A172 (cell line): ENCODE data around the gene LARP7. TPM values are rescaled to one million over a fixed set of nuclear protein-coding genes. Genes with fewer than 3 reads are reported as not detected.
"Not testable (repeated sequence)": the region's sequence is repeated elsewhere in the genome, so short reads cannot be mapped to it uniquely, and the experiment has no call there.

Source experiments
- DNase-seq: peaks from one replicate; pipeline ENCODE4 v3.0.0-alpha.2; 2015; ENCODE audit warnings: low spot score
- total RNA-seq: library from RNA; depleted of rRNA; stranded (reverse); fragments of >200 nt; shearing (Covaris generic); gene quantifications from 2 replicates; pipeline ENCODE4 v1.2.3, GENCODE V29; 2014

The LARP7 gene
- total RNA-seq, 1 experiment from 2014 or later: 52.6 TPM

DNA sequence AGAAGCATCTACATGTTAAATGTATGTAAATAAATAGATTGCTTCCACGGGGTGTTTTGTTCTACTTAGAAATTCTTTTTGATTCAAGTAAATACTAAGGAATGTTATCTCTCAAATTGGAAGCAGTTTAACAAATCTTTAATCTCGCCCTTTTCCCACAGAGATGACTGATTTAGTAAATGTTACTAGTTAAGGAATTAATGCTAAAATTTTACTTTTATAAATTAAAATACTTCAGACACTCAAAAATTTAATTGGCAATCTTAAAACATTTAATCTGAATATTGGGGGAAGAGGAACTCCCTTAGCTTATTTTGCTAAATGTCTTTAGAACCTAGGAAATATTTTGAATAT lies 12.1 kb downstream of the LARP7 start:
- no peak for DNase-seq

DNA sequence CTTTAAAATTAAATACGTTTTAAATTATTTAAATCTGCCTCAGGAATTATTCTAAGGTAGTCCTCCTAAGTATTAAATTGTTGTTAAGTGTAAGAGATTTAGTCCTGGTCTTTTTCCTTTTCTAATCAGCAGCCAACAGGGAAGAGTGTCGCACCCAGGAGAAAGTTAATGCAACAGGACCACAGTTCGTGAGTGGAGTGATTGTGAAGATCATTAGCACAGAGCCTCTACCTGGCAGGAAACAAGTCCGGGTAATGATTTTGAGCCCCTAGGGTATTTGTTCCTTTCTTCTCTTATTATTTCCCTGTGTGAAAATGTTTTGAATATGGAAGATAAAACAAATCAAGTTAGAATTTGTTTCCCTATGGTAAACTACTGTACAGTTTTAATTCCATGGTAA lies 13.4 kb downstream of the LARP7 start:
- no peak for DNase-seq

DNA sequence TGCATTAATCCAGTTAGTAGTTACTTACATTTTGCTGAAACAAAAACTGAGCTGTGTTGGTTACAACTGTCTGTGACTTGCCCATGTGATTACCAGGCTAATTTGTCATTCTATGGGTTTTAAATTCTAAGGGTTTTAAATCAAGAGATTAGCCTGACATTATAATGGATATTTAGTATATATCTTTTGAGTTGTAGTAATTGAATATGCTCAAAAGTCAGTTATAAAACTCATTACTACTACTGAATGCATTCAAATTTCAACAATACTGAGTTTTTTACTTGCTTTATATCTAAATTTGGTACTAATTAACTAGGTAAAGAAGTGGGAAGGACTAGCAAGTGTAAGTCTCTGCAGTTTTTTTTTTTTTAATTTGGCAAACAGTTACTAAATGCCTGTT lies 14.7 kb downstream of the LARP7 start:
- no peak for DNase-seq

DNA sequence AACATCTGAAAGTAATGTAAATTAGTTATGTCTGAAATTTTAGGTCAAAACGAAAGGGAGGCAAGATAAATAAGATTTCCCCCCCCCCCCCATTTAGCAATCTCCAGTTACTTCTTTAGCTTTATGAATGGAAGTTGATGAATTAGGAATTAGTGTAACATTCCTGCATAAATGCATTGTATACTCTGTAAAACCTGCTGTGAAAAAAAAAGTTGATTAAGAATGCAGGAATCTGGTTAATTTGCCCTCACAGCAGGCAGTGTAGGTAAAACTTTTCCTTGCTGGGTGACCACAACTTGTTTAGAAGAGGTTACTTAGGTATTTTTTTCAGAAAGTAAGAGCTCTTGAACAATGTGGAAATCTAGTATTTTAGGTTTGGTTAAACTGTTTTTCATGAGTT lies 15.3 kb downstream of the LARP7 start:
- DNase-seq: no peak

DNA sequence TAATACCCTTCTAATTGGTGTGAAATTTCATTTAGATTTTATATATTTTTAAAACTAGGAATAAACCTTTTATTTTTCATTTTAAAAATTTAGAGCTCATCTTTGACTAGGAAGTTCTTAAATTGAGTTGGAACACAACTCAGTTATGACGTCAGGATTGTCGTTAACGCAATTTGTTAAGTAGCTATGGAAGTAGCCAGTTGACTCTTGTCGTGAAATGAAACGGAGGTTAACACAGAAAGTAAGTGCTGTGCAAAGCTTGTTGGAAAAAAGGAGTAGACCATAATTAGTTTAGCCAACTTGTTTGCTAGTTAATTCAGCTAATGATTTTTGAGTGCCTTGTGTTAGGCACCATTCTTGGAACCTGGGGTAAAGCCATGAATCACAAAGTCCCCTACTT lies 18.3 kb downstream of the LARP7 start:
- DNase-seq: no peak

DNA sequence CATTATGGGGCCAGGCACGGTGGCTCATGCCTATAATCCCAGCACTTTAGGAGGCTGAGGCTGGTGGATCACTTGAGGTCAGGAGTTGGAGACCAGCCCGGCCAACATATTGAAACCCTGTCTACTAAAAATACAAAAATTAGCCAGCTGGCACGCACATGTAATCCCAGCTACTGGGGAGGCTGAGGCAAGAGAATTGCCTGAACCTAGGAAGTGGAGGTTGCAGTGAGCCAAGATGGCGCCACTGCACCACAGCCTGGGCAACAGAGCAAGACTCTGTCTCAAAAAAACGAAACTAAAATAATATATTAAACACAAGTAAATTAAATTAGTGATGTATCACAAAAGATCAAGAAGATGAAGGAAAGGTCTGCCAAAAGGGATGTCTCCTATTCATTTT lies 19.2 kb downstream of the LARP7 start:
- not testable (repeated sequence) for DNase-seq

DNA sequence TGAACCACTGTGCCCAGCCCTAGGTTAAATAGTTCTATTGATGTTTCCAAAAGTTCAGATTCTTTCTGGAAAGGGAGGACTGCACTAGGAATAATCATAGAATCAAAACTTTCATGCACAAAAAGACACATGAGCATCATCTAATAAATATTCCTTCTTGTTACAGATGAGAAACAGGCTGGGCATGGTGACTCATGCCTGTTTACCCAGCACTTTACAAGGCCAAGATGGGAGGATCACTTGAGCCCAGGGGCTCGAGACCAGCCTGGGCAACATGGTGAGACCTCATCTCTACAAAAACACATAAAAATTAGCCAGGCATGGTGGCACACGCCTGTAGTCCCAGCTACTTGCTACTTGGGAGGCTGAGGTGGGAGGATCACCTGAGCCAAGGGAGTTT lies 27.7 kb downstream of the LARP7 start:
- DNase-seq: no peak

DNA sequence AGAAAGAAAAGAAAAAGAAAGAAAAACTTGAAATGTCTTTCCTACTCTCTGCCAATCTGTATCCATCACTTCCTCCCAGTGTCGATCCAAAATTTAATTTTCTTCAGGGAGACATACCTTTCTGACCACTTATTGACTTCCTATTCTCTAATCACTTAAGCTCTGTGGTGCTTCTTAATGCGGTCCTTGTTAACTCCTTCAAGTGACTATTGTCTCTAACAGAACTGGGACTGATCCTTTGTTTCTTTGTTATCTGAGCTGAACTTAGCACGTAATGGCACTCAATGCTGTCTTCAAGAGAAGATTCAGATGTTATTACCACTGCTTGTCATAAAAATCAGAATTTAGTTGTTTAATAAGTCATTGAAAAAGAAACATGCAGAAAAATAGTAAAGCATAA lies 31.2 kb downstream of the LARP7 start:
- no peak for DNase-seq

DNA sequence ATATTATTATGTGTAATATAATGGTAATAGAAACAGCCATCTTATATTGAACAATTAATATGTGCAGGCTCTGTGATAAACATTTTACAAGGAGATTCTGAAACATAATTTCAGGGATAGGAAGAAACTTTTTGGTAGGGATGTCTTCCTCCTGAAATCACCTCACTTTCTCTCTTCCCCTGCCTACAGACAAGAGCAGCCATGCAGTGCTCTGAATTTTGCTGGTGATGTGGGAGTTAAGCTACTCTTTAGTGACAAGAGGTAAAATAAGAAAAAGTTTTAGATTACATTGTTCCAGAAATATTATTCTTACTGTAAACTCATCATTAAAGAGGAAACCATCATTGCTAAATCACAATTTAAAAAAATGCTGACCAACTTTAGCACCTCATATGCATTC lies 36.1 kb downstream of the LARP7 start:
- no peak for DNase-seq

DNA sequence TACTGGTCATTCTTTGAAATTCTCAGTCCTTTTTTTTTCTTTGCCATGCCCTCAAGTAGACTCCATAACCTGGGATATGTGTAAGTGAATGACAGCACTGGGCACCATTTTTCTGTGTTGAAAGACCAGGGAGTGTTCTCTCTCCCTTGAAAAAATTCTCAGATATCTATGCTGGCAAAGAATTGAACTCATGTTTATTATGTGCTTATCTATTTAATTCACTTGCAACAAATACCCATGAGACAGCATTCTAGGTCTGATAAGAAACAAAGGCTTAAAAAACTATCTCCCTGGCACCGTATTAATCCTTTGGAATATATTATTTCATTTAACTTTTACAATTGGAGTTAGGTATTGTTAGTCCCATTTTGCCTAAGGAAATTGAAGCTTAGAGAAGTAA lies 36.7 kb downstream of the LARP7 start:
- DNase-seq: no peak

DNA sequence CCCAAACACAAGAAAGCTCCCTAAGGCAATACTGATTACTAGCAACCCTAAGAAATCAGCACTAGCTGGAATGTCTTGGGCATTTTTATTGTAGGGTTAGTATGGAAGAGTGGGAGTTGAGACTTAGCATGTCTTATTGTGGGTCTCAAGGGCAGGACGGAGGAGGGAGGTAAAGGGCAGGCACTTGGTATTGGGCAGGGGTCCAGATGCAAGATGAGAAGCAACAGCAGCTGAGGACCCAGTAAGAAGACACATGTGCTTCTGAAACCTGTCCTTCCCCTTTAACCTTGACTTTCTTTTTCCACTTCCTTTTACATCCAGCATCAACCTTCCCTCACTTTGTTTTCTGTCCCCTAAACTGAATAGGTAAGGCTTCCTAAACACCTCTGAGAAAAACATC lies 37.4 kb downstream of the LARP7 start:
- no peak for DNase-seq

DNA sequence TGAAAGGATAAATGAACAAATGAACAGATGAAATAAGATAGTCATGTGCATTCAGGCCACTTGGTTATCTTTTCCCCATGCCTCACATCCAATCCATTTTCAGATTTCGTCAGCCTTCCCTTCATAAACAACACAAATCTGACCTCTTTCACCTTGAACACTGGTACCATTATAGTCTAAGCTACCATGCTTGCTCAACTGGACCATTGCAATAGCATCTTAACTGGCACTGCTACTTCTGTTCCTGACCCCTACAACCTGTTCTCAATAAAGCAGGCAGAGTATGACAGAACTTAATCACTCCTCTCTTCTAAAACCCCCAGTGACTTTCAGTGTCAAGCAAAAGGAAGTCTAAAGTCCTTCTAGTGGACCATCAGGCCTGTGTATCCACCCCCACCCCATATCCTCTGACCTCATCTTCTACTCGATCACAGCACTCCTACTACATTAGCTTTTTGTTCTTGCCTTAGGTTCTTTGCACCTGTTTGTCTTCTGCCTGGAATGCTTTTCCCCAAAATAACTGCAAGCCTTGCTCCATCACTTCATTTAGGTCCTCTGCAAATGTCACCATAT lies 40.7 kb downstream of the LARP7 start:
- DNase-seq: no peak

DNA sequence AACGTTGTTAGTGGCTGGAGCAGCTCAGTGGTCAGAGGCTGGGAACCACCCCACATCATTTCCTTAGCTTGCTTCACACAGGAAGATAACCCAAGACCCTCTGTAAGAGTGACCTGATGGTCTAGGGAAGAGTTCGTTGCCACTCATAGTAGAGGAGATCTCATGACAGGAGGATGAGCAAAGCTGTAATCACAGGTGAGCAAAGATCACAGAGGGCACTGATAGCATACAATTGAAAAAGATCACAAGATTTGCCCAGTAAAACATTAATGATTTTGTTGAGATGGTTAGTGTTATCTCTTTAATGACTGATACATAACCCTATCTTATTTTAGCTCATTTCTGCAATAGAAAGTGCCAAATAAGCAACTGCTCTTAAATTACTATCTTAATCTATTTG lies 44.1 kb downstream of the LARP7 start:
- no peak for DNase-seq

DNA sequence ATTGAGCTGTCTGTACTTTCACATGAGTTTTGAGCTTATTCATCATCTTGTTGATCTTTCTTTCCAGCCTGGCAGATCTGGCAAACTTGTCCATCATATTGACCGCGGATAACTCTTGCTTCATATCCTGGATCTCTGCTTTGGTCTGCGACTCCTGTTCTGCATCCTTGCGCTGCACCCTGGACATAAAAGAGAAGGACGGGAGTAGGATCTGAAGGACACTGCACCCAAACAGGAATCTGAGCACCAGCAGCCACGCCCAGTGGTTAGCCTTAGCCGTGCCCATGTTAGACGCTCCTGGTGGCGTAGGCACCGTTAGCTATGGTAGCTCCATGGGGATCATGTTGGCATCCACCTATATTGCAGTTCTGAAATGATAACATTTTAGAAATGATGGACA lies 56.6 kb downstream of the LARP7 start:
- no peak for DNase-seq

DNA sequence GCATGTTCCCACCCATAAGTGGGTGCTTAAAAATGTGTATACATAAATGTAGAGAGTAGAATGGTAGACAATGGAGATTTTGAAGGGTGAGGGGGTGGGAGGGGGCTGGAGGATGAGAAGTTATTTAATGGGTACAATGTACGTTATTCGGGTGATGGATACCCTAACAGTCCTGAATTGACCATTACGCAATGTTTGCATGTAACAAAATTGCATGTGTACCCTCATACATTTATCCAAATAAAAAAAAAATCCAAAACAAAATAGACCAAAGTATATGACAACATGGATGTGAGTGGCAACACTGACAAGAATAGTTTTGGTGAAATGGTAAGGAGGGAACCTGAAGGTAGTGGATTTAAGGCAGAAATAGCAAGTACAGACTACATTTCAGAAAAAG lies 63.7 kb downstream of the LARP7 start:
- no peak for DNase-seq

DNA sequence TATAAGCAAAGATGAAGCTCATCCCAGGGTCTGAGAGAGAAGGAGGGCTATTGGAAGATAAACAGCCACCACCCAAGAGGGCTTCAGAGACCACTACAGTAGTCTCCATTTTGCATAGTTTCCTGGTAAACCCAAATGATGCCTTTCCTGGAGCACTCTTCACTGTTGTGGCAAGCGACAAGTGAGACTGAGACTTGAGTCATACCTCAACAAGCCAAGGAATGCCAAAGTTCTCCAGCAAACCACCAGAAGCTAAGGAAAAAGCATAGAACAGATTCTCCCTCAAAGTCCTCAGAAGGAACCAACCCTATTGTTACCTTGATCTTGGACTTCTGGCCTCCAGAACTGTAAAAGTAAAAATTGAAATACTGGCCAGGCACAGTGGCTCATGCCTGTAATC lies 65.9 kb downstream of the LARP7 start:
- DNase-seq: no peak

DNA sequence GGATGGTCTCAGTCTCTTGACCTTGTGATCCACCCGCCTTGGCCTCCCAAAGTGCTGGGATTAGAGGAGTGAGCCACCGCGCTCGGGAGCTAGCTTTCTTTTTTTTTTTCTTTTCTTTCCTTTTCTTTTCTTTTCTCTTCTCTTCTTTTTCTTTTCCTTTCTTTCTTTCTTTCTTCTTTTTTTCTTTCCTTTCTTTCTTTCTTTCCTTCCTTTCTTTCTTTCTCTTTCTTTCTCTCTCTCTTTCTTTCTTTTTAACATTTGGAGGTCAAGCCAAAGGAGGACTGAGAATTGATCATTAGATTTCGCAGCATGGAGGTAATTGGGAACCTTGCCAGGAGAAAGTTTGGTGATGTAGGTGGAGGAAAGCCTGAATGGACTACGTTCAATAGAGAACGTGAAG lies 67.4 kb downstream of the LARP7 start:
- DNase-seq: no peak

DNA sequence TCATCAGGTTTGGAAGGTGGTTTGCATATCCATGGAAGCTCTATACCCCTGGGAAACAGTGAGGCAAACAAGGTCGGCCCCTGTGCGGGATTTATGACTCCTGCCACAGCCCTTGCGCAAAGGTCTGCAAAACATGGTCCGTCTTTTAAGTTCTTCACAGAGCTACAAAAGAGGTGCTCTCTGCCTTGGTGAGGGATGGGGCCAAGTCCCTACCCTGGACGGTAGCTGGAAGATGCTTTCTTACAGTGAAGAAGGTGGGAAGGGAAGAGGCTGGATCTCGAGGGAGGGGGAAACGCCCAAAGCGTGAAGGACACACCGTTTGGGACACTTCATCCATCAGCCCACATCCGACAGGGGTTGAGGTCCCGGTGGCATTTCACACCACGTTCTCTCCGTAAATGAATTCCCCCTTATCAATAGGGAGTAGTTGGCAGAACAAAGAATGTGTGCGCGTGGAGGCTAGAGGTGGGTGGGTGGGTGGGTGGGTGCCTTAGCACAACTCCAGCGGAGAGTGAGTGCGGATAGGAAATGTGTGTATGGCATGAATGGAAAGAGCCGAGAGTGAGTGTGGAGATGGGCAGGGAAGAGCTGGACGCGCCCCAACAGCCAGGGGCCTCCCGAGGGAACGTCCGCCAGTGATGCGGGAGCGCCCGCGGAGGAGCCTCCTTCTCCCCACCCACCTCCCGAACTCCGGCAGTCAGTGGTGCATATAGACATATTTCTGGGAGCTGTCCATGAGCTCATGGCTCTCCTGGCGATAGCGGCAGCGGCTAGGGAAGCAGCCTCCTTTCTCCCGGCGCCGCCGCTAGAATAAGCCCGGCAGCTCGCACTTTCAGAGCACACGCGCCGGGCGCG lies 68.3 kb downstream of the LARP7 start:
- DNase-seq: peak; percentile 53

DNA sequence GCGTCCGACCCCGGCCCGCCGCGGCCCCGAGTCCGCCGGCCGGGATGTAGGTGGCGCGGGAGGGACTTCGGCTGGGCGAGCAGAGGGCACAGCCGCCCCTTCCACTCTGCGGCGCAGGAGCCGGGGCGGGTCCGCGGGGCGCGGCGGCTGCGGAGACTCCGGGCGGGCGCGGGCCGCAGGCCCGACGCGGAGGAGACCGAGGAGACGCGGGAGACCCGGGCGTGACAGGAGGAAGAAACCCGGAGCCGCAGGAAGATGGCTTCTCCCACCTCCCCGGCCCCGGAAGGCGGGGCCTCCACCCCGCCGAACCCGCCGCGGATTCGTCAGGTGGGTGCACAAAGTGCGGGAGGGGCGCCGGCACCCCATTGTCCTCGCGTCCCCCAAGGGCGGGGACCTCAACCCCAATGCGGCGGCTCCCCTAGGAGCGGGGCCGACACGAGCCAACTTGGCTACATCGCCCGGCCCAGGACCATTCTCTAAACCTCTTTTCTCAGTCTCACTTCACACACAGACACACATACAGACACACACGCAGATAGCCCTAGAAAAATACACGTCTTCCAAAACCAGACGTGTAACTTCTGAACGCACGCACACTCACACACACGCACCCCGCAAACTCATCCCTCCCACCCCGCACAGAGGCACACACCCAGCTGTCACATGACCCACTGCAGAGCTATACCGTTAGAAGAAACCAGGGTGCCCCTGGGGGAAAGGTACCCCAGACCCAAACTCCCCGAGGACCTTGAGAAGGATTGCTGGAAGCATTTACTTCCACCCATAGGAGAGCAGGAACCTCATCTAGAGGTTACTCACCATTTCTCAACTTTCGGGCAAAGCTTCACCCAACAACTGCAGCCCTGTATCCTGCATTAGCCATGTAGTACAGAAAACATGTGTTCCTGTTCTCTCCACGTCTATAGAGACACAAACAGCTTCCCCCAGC lies 69.2 kb downstream of the LARP7 start:
- peak; percentile 7 for DNase-seq

DNA sequence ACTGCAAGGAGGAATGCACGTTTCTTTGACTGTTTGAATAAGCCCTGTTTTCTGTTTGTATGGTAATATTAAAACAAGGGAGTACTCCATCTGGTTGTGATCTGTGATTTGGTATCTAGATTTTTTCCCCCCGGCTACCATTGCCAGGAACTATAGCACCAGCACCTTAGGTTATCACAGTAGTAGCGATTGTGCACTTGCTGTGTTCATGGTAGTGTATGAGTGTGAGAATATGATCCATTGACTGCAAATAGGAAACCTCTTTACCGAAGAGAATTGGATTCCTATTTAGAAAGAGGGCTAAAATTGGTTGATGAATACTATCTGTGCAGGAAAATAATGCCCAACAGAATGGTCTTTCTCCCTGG lies 69.9 kb downstream of the LARP7 start:
- no peak for DNase-seq
